Endodermal cell (in vitro differentiated cells): ENCODE data around the gene KCNQ2. TPM values are rescaled to one million over a fixed set of nuclear protein-coding genes. Genes with fewer than 3 reads are reported as not detected.
A peak's percentile ranks its signal among the peaks of the same experiment; 100 is the strongest.

ENCODE experiments used
- DNase-seq: peaks from one replicate; pipeline ENCODE4 v3.0.0-alpha.2; 2017
- H3K27ac ChIP-seq: 2 replicates; pipeline ENCODE4 v1.5.1; 2013; ENCODE audit warnings: mild to moderate bottlenecking, low read depth, low read length, moderate library complexity
- H3K27me3 ChIP-seq: 2 replicates; pipeline ENCODE4 v1.6.1; 2013; ENCODE audit warnings: mild to moderate bottlenecking, low read length, moderate library complexity; ENCODE audit not compliant: insufficient read depth, control insufficient read depth, poor library complexity, severe bottlenecking
- H3K36me3 ChIP-seq: 2 replicates; pipeline ENCODE4 v1.7.0; 2013; ENCODE audit warnings: mild to moderate bottlenecking, low read length, moderate library complexity; ENCODE audit not compliant: control insufficient read depth, insufficient read depth
- H3K4me1 ChIP-seq: one replicate; pipeline ENCODE4 v1.7.0; 2013; ENCODE audit warnings: low read length; ENCODE audit not compliant: control insufficient read depth, insufficient read depth
- H3K4me3 ChIP-seq: 2 replicates; pipeline ENCODE4 v1.5.1; 2013; ENCODE audit warnings: mild to moderate bottlenecking, low read length, moderate library complexity
- H3K9ac ChIP-seq: 2 replicates; pipeline ENCODE4 v1.6.1; 2013; ENCODE audit warnings: mild to moderate bottlenecking, low read length, moderate library complexity; ENCODE audit not compliant: poor library complexity, severe bottlenecking; ENCODE audit errors: extremely low read depth
- H3K9me3 ChIP-seq: 2 replicates; pipeline ENCODE4 v1.6.1; 2013; ENCODE audit warnings: mild to moderate bottlenecking, low read length, moderate library complexity; ENCODE audit not compliant: control insufficient read depth
- H3K27ac Mint-ChIP-seq: 2 replicates; pipeline ENCODE4 v1.8.0; 2020; ENCODE audit warnings: mixed read lengths
- H3K27me3 Mint-ChIP-seq: 2 replicates; pipeline ENCODE4 v1.8.0; 2021; ENCODE audit warnings: mild to moderate bottlenecking, mixed read lengths; ENCODE audit not compliant: insufficient read depth
- H3K36me3 Mint-ChIP-seq: 2 replicates; pipeline ENCODE4 v1.8.0; 2020; ENCODE audit warnings: low read depth, mixed read lengths
- H3K4me1 Mint-ChIP-seq: 2 replicates; pipeline ENCODE4 v1.8.0; 2020; ENCODE audit warnings: mixed read lengths
- H3K4me3 Mint-ChIP-seq: 2 replicates; pipeline ENCODE4 v1.8.0; 2020; ENCODE audit warnings: mild to moderate bottlenecking, moderate library complexity, mixed read lengths
- H3K9me3 Mint-ChIP-seq: 2 replicates; pipeline ENCODE4 v1.8.0; 2020; ENCODE audit warnings: mild to moderate bottlenecking, mixed read lengths
- WGBS, 2 experiments: methylation state at CpG; one replicate each; pipeline versions ENCODE4 v1.1.5 to v1.1.7; 2013; ENCODE audit warnings: missing lambda C conversion rate in 2 of 2, mixed read lengths in 1 of 2; ENCODE audit not compliant: insufficient coverage in 1 of 2, insufficient read length in 1 of 2; 5-methylcytosine and 5-hydroxymethylcytosine counted together
- total RNA-seq, 2 donors: library from RNA; stranded (reverse); fragmentation: NEBNext Ultra II Directional in 1 of 2; extraction: Animal tissue kit (Norgen Biotek cat#: 25700) in 1 of 2; gene quantifications; 2 replicates in 1 of 2; 3 replicates in 1 of 2; pipeline ENCODE4 v1.2.1, GENCODE V29; 2021
- TF ChIP-seq, protein P1 (sequence below): fragments of 200-600 bp; sonication (generic); conservative IDR thresholded peaks from 2 replicates; pipeline ENCODE4 v1.5.0; 2021; ENCODE audit warnings: antibody characterized with exemption, mild to moderate bottlenecking

Gene KCNQ2
- total RNA-seq, 2 donors from 2014 or later, result 36.4 to 62.8 TPM

- Mint-ChIP-seq H3K27ac (no peak overlapping the region), H3K36me3 (no peaks in the 10 kb centered on the region), H3K9me3 (no peaks in the 10 kb centered on the region), H3K27me3 (peaks cover 44% of the 10 kb centered on the region), H3K4me1 (no peaks in the 10 kb centered on the region), H3K4me3 (peak overlapping the region; percentile 43)
- H3K9me3 ChIP-seq, result no peaks in the 10 kb centered on the region
- no peak overlapping the region for H3K4me3 ChIP-seq
- H3K27ac ChIP-seq, result no peak overlapping the region
- DNase-seq, result peak; percentile 75
- 14 to 17% methylated on average over 32 to 44 of the region's 60 CpGs for WGBS, 2 experiments
- no peaks in the 10 kb centered on the region for H3K4me1 ChIP-seq
- H3K9ac ChIP-seq, result no peak overlapping the region
- peaks cover 36% of the 10 kb centered on the region for H3K27me3 ChIP-seq
- TF ChIP-seq, protein P1, sequence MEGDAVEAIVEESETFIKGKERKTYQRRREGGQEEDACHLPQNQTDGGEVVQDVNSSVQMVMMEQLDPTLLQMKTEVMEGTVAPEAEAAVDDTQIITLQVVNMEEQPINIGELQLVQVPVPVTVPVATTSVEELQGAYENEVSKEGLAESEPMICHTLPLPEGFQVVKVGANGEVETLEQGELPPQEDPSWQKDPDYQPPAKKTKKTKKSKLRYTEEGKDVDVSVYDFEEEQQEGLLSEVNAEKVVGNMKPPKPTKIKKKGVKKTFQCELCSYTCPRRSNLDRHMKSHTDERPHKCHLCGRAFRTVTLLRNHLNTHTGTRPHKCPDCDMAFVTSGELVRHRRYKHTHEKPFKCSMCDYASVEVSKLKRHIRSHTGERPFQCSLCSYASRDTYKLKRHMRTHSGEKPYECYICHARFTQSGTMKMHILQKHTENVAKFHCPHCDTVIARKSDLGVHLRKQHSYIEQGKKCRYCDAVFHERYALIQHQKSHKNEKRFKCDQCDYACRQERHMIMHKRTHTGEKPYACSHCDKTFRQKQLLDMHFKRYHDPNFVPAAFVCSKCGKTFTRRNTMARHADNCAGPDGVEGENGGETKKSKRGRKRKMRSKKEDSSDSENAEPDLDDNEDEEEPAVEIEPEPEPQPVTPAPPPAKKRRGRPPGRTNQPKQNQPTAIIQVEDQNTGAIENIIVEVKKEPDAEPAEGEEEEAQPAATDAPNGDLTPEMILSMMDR, result no peak
- no peaks in the 10 kb centered on the region for H3K36me3 ChIP-seq
Measured at GRCh38 chr20:63497946-63498935, 25.8 kb upstream of the KCNQ2 start.

DNA sequence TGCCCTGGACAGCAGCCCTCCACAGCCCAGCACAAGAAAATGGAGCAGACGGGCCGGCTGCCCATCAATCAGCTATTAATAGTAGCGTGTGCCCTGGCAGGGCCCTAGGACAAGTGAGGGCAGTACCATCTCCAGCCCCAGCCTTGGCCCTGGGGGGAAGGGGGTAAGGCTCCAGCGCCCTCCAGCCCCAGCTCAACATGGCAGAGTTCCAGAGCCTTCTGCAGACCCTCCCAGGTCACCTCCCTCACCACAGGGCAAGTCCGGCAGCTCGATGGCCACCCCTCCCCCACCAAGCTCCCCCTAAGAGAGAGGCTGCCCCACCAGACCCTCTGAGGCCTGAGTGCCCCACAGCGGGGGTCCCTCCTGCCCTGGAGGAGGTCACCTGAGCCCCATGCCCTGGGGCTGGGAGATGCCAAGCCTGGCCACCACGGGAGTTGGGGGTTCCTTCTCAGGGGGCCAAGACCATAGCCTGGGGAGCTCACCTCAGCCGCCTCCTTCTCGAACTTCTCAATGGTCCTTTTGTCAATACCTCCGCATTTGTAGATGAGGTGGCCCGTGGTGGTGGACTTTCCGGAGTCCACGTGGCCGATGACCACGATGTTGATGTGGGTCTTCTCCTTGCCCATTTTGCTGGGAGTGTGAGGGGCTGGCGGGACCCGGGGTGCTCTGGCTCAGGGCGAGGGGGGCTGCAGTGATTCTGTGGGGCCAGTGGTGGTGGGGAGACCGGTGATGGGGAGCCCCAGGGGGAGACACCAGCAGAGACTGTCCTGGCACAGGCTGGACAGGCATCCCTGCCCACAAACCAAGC lies 24.9 kb upstream of the KCNQ2 start:
- Mint-ChIP-seq H3K9me3 (no peaks in the 10 kb centered on the region), H3K27ac (no peak overlapping the region), H3K4me1 (no peaks in the 10 kb centered on the region), H3K27me3 (peaks cover 44% of the 10 kb centered on the region), H3K4me3 (peak overlapping the region; percentile 43), H3K36me3 (peaks cover 4% of the 10 kb centered on the region)
- no peak overlapping the region for H3K9ac ChIP-seq
- H3K4me3 ChIP-seq, result no peak overlapping the region
- no peaks in the 10 kb centered on the region for H3K4me1 ChIP-seq
- H3K36me3 ChIP-seq, result no peaks in the 10 kb centered on the region
- no peaks in the 10 kb centered on the region for H3K9me3 ChIP-seq
- no peak for DNase-seq
- H3K27me3 ChIP-seq, result peaks cover 36% of the 10 kb centered on the region
- TF ChIP-seq, protein P1, result no peak
- H3K27ac ChIP-seq, result no peak overlapping the region
- 77 to 86% methylated on average over 12 to 19 of the region's 20 CpGs for WGBS, 2 experiments

DNA sequence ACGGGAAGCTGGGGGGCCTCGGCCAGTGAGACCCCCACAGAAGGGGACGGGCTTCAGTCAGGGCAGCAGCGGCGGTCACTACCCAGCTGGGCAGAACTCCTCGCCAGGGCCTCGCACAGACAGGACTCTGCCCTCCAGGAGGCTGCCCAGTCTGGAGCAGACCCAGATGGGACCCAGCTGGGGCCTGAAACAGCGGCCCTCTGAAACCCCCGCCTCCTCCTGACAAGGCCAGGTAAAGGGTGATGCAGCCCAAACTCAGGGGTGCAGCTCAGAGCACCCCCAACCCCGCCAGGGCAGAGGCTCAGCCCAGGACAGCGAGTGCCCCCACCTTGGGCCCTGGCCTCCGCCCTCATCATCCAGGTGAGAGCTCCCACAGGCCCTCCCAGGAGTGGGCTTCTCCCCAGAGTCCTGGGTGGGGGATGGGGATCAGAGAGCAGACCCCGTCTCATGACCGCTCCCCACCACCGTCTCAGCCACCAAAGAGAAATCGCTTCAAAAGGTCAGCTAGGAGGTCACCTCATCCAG lies 24.2 kb upstream of the KCNQ2 start:
- Histone ChIP-seq H3K4me3 (no peak overlapping the region), H3K36me3 (no peaks in the 10 kb centered on the region), H3K4me1 (no peaks in the 10 kb centered on the region), H3K9ac (no peak overlapping the region), H3K27me3 (peaks cover 36% of the 10 kb centered on the region), H3K9me3 (no peaks in the 10 kb centered on the region), H3K27ac (no peak overlapping the region)
- 69 to 73% methylated on average over 12 to 16 of the region's 16 CpGs for whole genome bisulfite sequencing, 2 experiments
- peaks cover 7% of the 10 kb centered on the region for H3K36me3 Mint-ChIP-seq
- H3K27me3 Mint-ChIP-seq, result peaks cover 44% of the 10 kb centered on the region
- no peak for DNase-seq
- TF ChIP-seq, protein P1, result no peak
- no peaks in the 10 kb centered on the region for H3K4me1 Mint-ChIP-seq
- no peak overlapping the region for H3K4me3 Mint-ChIP-seq
- no peaks in the 10 kb centered on the region for H3K9me3 Mint-ChIP-seq
- H3K27ac Mint-ChIP-seq, result no peak overlapping the region
